Right forelimb (tissue), 1 donor: ENCODE data around the gene ANXA4.
A peak's percentile ranks its signal among the peaks of the same experiment; 100 is the strongest.
"Not testable (repeated sequence)": the region's sequence is repeated elsewhere in the genome, so short reads cannot be mapped to it uniquely, and the experiment has no call there.

Experiments used
- DNase-seq: peaks from one replicate; pipeline ENCODE4 v3.0.0-alpha.2; 2018

ANXA4 gene

GRCh38 chr2:69780921-69781320, 39.0 kb downstream of the ANXA4 start:
- DNase-seq, result no peak

- no peak for DNase-seq
Observed at GRCh38 chr2:69781321-69782248, 39.7 kb downstream of the ANXA4 start.

- no peak for DNase-seq
Observed at GRCh38 chr2:69784228-69784627, 42.3 kb downstream of the ANXA4 start.

- DNase-seq, result no peak
Observed at GRCh38 chr2:69785358-69785757, 43.4 kb downstream of the ANXA4 start.

GRCh38 chr2:69786052-69786560, 44.2 kb downstream of the ANXA4 start:
- no peak for DNase-seq

- no peak for DNase-seq
Observed at GRCh38 chr2:69789175-69789721, 47.3 kb downstream of the ANXA4 start.

- DNase-seq, result no peak
Observed at GRCh38 chr2:69789772-69790600, 48.1 kb downstream of the ANXA4 start.

- no peak for DNase-seq
Observed at GRCh38 chr2:69790601-69790959, 48.6 kb downstream of the ANXA4 start.

- DNase-seq, result no peak
Observed at GRCh38 chr2:69791045-69791444, 49.1 kb downstream of the ANXA4 start.

- DNase-seq, result no peak
Observed at GRCh38 chr2:69796174-69796573, 54.2 kb downstream of the ANXA4 start.

GRCh38 chr2:69797235-69797634, 55.3 kb downstream of the ANXA4 start:
- DNase-seq, result no peak

GRCh38 chr2:69797836-69798289, 55.9 kb downstream of the ANXA4 start:
- no peak for DNase-seq

- peak; percentile 58 for DNase-seq
Observed at GRCh38 chr2:69798290-69798908, 56.5 kb downstream of the ANXA4 start.

- DNase-seq, result peak; percentile 47
Observed at GRCh38 chr2:69798909-69799526, 57.1 kb downstream of the ANXA4 start.

- DNase-seq, result no peak
Observed at GRCh38 chr2:69801745-69802290, 59.9 kb downstream of the ANXA4 start.

GRCh38 chr2:69802781-69803367, 60.9 kb downstream of the ANXA4 start:
- DNase-seq, result not testable (repeated sequence)

- no peak for DNase-seq
Observed at GRCh38 chr2:69804416-69804815, 62.5 kb downstream of the ANXA4 start.

- no peak for DNase-seq
Observed at GRCh38 chr2:69805887-69806286, 64.0 kb downstream of the ANXA4 start.

- no peak for DNase-seq
Observed at GRCh38 chr2:69807821-69808540, 66.0 kb downstream of the ANXA4 start.

- DNase-seq, result no peak
Observed at GRCh38 chr2:69810550-69810949, 68.6 kb downstream of the ANXA4 start.

GRCh38 chr2:69811018-69811417, 69.1 kb downstream of the ANXA4 start:
- no peak for DNase-seq
